IPS-18a (cell line): ENCODE results near the gene MXD4.
"Not testable (repeated sequence)": the region's sequence is repeated elsewhere in the genome, so short reads cannot be mapped to it uniquely, and the experiment has no call there.

Experiments
- H3K27ac ChIP-seq: one replicate; pipeline ENCODE4 v1.5.1; 2013; ENCODE audit warnings: low read length
- H3K27me3 ChIP-seq: one replicate; pipeline ENCODE4 v1.6.1; 2013; ENCODE audit warnings: mild to moderate bottlenecking, low read length; ENCODE audit not compliant: control insufficient read depth, insufficient read depth
- H3K36me3 ChIP-seq: one replicate; pipeline ENCODE4 v1.6.1; 2013; ENCODE audit warnings: low read depth, low read length; ENCODE audit not compliant: control insufficient read depth
- H3K4me1 ChIP-seq: one replicate; pipeline ENCODE4 v1.6.1; 2013; ENCODE audit warnings: low read depth, low read length; ENCODE audit not compliant: control insufficient read depth
- H3K4me3 ChIP-seq: one replicate; pipeline ENCODE4 v1.5.1; 2013; ENCODE audit warnings: low read length
- H3K9ac ChIP-seq: one replicate; pipeline ENCODE4 v1.6.1; 2013; ENCODE audit warnings: mild to moderate bottlenecking, low read length, moderate library complexity
- H3K9me3 ChIP-seq: one replicate; pipeline ENCODE4 v1.6.1; 2013; ENCODE audit warnings: low read depth, low read length; ENCODE audit not compliant: control insufficient read depth

Gene MXD4

DNA sequence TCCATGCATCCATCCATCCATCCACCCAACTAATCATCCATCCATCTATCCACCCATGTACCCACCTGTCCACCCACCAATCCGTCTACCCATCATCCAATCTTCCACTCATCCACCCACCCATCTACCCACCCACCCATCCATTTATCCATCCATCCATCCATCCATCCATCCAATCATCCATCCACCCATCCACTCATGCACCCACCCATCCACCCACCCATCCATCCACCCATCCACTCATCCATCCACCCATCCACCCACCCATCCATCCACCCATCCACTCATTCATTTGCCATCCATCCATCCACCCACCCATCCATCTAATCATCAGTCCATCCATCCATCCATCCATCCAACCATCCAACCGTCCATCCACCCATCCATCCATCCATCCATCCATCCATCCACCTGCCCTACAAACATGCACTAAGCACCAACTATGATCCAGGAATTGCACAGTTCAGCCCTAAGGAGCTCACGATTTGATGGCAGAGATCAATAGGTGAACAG, 21.3 kb upstream of the MXD4 start:
- no peak overlapping the region for H3K27ac ChIP-seq
- no peaks in the 10 kb centered on the region for H3K36me3 ChIP-seq
- no peaks in the 10 kb centered on the region for H3K27me3 ChIP-seq
- no peaks in the 10 kb centered on the region for H3K4me1 ChIP-seq
- no peak overlapping the region for H3K9ac ChIP-seq
- H3K9me3 ChIP-seq: no peaks in the 10 kb centered on the region
- H3K4me3 ChIP-seq: no peak overlapping the region

DNA sequence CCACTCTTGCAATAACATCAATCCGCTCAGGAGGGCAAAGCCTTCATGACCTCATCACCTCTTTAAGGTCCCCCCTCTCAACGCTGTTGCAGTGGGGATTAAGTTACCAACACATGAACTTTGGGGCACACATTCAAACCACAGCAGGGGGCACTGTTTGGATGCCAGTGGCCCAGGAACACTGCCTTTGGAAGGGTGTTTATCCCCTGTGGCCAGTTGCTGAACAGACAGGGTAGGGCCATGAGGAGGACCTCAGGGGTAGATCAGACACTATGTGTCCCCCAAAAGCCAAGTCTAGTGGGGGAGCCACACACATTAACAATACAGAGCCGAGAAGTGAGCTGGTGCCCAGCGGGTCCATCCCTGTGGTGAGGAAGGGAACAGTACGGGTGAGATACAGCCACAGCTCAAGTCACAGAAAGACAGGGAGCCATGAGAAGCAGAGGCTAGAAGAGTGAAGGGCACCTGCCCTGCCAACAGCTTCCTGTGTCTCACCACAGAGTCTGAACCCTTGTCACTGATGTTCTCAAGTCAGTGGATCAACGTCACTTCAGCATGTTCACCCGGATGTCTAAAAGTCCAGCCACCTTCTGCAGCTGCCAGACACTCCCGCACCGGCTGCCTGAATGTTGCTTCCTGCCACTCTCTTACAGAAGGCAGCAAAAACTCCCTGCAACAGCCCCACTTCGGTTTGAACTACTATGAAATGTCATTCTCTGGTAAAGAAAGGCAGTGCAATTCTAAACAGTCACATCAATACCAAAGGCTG, 19.9 kb upstream of the MXD4 start:
- no peaks in the 10 kb centered on the region for H3K36me3 ChIP-seq
- no peak overlapping the region for H3K4me3 ChIP-seq
- no peak overlapping the region for H3K27ac ChIP-seq
- no peak overlapping the region for H3K9ac ChIP-seq
- no peaks in the 10 kb centered on the region for H3K4me1 ChIP-seq
- H3K9me3 ChIP-seq: no peaks in the 10 kb centered on the region
- no peaks in the 10 kb centered on the region for H3K27me3 ChIP-seq

DNA sequence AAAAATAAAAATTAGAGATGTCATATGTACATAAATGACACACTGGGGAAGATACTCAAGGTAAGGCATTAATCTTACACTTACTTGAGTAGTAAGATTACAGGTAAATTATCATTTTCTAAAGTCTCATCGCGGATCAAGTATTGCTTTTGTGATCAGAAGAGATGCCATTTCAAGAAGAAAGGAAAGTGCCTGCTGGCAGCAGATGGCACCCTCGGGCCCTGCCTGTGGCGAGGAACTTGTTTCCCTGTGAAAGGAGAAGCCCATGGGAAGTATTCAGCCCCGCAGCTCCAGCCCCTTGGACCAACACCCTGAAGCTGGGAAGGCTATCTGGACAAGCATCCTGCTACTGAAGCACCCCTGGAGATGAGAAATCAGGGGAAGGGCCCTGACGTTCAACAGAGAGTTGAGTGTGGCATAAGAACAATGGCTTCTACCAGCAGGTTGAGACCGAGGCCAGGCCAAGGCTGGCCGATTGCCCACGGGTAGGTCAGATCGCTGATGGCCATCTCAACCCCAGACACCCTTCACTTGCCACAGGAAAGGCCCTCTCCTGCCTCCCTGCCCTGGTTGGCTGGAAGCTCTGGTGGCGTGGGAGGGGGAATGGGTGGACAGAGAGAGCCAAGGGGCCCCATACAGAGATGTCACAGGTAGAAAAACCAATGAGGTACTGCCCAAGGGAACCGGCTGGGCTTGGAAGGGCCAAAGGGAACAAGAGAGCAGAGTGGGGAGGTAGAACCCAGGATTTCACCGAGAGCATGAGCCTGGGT, 18.8 kb upstream of the MXD4 start:
- H3K36me3 ChIP-seq: no peaks in the 10 kb centered on the region
- H3K9ac ChIP-seq: no peak overlapping the region
- H3K4me3 ChIP-seq: no peak overlapping the region
- H3K27ac ChIP-seq: no peak overlapping the region
- no peaks in the 10 kb centered on the region for H3K9me3 ChIP-seq
- H3K27me3 ChIP-seq: no peaks in the 10 kb centered on the region
- H3K4me1 ChIP-seq: no peaks in the 10 kb centered on the region

DNA sequence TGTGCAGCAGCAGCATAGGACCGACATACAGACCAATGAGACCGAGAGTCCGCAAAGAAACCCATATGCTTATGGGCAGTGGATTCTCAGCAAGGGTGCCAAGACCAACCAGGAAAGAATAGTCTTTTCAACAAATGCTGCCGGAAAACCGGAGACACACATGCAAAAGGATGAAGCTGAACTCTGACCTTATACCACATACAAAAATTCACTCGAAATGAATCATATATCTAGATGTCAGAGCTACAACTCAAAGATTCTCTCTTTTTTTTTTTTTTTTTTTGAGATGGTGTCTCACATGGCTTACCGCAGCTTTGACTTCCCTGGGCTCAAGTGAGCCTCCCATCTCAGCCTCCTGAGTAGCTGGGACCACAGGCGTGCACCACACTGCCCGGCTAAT, 16.0 kb upstream of the MXD4 start:
- Histone ChIP-seq H3K9me3 (no peaks in the 10 kb centered on the region), H3K27me3 (no peaks in the 10 kb centered on the region), H3K9ac (no peak overlapping the region), H3K4me3 (no peak overlapping the region), H3K36me3 (no peaks in the 10 kb centered on the region), H3K27ac (no peak overlapping the region), H3K4me1 (no peaks in the 10 kb centered on the region)

DNA sequence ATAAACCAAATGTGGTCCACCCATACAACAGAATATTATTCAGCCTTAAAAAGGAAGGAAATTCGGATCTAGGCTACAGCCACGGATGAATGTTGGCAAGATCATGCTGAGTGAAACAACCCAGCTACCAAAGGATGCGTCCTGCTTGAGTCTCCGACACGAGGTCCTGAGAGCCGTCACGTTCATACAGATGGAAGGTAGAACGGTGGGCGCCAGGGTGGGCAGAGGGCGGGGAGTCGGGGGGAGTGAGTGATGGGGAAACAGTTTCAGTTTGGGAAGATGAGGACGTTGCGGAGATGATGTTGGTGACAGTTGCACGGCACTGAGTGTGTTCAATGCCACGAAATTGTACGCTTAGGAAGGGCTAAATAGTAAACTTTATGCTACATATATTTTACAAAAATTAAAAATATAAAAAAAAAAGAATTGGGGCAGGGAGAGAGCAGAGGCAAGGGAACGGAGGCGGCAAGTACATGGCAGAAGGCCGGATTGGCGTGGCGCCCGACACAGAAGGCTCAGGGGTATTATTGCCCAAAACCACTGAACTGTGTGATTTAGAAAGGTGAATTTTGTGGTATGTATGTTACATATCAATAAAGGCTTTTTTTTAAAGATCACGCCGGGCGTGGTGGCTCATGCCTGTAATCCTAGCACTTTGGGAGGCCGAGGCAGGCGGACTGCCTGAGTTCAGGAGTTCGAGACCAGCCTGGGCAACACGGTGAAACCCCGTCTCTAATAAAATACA, 14.8 kb upstream of the MXD4 start:
- Histone ChIP-seq H3K4me3 (no peak overlapping the region), H3K36me3 (no peaks in the 10 kb centered on the region), H3K27ac (no peak overlapping the region), H3K9ac (no peak overlapping the region), H3K27me3 (no peaks in the 10 kb centered on the region), H3K9me3 (no peaks in the 10 kb centered on the region), H3K4me1 (no peaks in the 10 kb centered on the region)

DNA sequence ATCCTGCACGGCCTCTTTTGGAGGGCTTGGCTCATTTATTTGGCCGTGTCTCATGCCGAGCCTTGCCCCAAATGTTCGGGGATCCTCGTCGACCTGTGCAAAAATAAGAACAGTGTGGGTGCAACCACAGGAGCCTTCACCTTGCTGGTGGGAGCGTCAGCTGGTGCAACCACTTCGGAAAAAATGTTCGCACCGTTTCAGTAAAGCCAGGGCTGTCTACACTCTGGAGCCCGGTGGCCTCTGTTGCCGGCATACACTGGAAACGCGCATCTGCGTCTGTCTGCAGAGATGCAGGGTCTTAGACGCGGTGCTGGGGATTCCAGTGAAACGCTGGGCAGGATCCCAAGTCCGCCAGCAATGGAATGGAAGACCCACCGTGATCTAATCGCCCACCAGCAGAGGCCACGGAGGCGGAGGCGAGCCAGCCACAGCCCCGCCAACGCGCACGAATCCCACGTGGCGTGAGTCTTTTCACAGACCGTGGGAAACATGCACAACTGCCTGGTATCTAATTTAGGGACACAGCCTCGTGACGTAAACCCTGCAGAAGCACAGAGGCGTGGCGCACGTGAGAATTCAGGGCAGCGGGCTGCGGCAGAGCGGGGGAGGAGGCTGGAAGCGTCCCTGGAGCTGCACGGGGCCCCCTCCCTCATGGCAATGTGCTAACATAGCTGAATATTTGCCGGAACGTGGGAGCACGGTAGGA, 13.8 kb upstream of the MXD4 start:
- Histone ChIP-seq H3K9me3 (no peaks in the 10 kb centered on the region), H3K36me3 (no peaks in the 10 kb centered on the region), H3K9ac (no peak overlapping the region), H3K4me3 (no peak overlapping the region), H3K4me1 (no peaks in the 10 kb centered on the region), H3K27me3 (no peaks in the 10 kb centered on the region), H3K27ac (no peak overlapping the region)

DNA sequence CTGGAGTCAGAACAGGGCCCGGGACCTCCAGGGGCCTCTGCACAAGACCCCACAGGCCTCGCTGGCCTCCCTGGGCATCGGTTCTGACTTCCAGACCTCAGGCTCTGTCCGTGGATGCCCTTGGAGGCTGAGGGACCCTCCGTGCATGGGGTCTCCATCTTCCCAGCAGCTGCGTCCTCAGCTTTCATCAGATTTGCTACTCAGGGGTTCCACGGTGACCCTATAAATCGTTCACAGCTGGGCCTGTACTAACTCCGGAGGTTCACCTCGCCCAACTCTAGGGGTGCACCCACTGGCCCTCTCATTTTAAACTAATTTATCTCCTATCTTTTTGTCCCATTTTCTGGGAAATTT, 13.1 kb upstream of the MXD4 start:
- not testable (repeated sequence) for H3K4me3 ChIP-seq, H3K27ac ChIP-seq, H3K4me1 ChIP-seq, H3K36me3 ChIP-seq, H3K27me3 ChIP-seq, H3K9me3 ChIP-seq, H3K9ac ChIP-seq

DNA sequence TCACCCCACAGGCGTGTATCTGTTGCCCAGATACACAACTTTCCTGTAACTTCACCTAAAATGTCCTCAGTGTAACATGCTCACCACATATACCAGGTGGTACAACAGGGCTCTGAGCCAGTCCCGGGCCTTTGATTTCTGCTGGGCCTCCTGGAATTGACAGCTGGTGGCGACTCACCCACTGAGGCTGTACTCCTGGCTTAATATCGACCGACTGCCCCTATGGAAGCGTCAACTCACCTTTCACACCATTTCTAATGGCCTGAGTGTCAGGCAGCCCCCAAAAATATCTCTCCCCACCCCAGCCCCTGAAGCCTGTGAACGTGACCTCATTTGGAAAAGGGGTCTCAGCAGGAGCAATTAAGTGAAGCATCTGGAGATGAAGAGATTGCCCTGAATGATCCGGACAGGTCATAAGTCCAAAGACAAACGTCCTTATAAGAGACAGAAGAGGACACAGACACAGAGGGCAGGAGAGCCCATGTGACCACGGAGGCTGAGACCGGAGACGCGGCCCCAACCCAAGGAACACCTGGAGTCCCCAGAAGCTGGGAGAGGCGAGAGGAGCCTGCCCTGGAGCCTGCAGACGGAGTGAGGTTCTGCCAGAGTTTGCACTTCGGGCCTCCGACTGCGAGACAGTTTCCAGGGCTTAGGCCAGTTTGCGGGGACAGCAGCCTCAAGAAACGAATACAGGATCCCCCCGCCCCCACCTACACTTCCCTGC, 12.6 kb upstream of the MXD4 start:
- Histone ChIP-seq H3K4me3 (no peak overlapping the region), H3K9ac (no peak overlapping the region), H3K36me3 (no peaks in the 10 kb centered on the region), H3K4me1 (peaks cover under 1% of the 10 kb centered on the region), H3K27ac (no peak overlapping the region), H3K27me3 (no peaks in the 10 kb centered on the region), H3K9me3 (no peaks in the 10 kb centered on the region)

GRCh38 chr4:2273657-2274319, 11.9 kb upstream of the MXD4 start:
- H3K4me3 ChIP-seq: no peak overlapping the region
- no peaks in the 10 kb centered on the region for H3K9me3 ChIP-seq
- H3K4me1 ChIP-seq: peaks cover 5% of the 10 kb centered on the region
- H3K36me3 ChIP-seq: no peaks in the 10 kb centered on the region
- no peak overlapping the region for H3K9ac ChIP-seq
- no peak overlapping the region for H3K27ac ChIP-seq
- H3K27me3 ChIP-seq: no peaks in the 10 kb centered on the region

- Histone ChIP-seq H3K27me3 (no peaks in the 10 kb centered on the region), H3K4me1 (peaks cover 5% of the 10 kb centered on the region), H3K9me3 (no peaks in the 10 kb centered on the region), H3K36me3 (no peaks in the 10 kb centered on the region), H3K4me3 (no peak overlapping the region), H3K27ac (no peak overlapping the region), H3K9ac (no peak overlapping the region)
Observed at GRCh38 chr4:2273221-2273620, 11.3 kb upstream of the MXD4 start.
